Inferior parietal cortex (tissue), 1 donor: ENCODE data around the gene PRSS22.
A peak's percentile ranks its signal among the peaks of the same experiment; 100 is the strongest.

ENCODE experiments used
- DNase-seq: peaks from one replicate; pipeline ENCODE4 v3.0.0-alpha.2; 2016; ENCODE audit errors: extremely low spot score

Gene PRSS22

GRCh38 chr16:2852731-2853507 lies 5.1 kb downstream of the PRSS22 start:
- DNase-seq: no peak

DNA sequence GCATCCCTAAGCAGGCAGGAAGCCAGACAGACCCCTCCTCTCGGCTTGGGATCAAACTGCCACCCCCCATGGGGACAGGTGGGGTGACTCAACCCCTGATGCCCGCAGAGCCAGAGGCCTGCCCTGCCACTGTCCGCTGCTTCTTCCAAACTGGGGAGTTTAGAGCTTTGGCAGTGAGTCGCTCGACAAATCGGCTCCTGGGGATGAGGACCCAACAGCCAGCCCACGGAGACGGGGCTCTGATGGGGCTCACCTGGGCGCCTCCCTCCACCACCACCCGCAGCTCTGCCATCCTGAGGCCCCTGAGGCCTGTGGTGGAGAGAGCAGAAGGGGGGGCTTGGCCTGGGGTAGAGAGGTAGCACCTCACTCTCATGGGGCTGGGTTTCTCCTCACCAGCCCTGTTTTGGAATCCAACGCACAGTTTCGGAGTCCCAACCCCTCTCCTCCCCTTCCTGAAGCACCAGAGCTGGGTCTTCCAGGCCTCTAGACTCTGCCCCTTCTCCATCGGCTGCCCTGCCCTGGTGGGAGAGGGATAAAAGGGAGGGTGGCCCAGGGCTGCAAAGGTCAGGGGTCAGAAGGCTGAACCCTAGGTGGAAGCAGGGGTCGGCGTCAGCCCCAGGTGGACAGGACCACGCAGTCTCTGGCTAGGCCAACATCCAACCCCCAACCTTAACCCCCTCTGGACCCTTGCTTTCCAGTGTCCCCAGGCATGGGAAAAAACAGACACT lies 5.8 kb downstream of the PRSS22 start:
- no peak for DNase-seq

- no peak for DNase-seq
These were observed 8.8 kb downstream of the PRSS22 start for GRCh38 chr16:2848933-2849725.

DNA sequence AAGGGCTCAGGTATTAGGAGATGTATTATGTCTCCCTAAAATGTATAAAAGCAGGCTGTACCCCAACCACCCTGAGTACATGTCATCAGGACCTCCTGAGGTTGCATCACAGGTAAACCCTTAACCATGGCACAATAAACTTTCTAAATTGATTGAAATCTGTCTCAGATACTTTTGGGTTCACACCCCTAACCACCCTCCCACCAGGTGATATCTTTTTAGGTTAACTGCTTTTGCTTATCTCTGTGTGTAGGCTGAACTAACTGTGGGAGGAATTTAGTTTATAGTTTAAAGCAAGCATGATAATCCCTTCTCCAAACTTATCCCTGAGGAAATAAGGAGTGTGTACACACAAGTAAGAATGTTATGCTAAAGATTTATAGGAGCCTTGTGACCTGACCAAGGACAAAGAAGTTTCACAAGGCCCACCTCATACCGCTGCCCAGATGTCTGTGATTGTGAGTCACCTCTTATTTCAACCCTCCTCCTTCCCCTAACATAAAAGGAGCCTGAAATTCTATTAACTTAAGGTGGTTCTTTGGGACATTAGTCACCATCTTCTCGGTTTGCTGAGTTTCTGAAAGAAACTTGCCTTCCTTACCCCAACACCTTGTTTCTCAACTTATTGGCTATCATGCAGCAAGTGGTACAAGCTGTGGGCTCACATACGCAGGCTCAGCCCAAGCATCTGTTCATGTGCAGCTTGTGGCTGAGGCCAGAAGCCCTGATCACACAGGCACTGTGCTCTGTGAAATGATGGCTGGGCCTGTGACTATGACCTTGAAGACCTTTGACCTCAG lies 11.3 kb downstream of the PRSS22 start:
- no peak for DNase-seq

DNA sequence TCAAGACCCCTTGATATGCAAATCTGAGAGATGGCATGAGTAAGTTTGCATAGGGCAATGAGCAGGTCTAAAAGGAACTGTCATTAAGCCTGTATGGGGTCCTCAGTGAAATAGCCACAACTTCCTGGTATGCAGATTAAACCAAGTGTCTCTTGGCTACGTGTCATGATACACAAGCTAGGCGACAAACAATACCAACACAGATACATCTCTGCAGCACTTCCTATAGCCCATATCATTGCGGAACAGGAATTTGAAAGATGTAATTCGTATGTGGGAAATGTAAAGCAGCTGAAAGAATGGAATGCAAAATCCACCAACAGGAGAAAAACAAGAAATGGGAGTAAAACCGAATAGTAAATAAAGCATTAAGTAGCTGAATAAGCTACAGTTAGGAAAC lies 12.9 kb downstream of the PRSS22 start:
- no peak for DNase-seq

DNA sequence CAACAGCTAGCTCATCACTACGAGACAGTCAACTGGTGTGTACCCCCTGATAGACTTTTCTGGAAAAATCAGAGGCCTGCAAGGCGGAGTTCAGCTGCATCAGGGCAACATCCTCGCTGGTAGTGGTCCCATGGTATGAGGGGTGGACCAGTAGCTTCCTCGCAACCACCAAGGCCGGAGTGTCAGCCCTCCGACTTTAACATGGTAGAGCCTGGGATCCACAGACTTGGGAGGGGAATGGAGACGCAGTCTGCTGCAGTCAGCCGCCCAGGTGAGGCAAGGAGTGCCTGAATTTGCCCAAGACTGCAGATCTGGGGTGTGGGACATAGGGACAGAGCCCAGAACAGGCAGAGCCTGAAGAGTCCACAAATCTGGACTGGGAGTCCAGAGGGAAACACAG lies 14.4 kb downstream of the PRSS22 start:
- DNase-seq: no peak

- DNase-seq: peak; percentile 34
These were observed 15.5 kb downstream of the PRSS22 start for GRCh38 chr16:2842340-2843000.

DNA sequence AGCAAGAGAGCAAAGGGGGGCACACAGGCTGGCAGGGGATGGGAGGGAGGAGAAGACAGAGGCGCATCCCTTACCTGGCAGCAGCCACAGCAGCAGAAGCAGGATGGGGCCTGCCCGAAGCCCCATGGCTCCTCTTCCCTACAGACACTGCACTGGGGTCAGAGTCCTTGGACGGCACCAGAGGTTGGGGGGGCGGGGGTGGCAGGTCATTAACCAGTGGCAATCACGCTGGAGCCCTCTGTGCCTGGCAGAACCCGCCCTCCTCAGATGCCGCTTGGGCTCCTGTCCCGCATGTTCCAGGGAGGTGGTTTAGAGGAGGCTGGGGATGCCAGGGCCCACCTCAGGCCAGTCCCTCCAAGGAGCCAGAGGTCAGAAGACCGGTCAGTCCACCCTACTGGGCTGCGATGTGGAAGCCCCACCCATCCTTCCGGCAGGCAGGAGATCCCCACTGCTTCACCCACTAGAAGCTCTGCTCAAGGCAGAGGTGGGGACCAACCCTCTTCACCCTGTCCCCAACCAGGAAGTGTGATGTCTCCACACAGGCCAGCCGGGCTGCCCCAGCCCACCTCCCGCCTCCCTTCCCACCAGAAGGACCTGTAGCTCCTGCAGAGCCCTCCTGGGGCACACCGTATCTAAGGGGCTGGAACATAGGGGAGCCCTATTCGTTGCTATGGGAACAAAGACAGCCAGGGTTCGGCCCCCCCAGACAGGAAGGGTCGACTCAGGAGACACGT lies 16.2 kb downstream of the PRSS22 start:
- no peak for DNase-seq

- no peak for DNase-seq
These were observed 17.1 kb downstream of the PRSS22 start for GRCh38 chr16:2840914-2841313.

DNA sequence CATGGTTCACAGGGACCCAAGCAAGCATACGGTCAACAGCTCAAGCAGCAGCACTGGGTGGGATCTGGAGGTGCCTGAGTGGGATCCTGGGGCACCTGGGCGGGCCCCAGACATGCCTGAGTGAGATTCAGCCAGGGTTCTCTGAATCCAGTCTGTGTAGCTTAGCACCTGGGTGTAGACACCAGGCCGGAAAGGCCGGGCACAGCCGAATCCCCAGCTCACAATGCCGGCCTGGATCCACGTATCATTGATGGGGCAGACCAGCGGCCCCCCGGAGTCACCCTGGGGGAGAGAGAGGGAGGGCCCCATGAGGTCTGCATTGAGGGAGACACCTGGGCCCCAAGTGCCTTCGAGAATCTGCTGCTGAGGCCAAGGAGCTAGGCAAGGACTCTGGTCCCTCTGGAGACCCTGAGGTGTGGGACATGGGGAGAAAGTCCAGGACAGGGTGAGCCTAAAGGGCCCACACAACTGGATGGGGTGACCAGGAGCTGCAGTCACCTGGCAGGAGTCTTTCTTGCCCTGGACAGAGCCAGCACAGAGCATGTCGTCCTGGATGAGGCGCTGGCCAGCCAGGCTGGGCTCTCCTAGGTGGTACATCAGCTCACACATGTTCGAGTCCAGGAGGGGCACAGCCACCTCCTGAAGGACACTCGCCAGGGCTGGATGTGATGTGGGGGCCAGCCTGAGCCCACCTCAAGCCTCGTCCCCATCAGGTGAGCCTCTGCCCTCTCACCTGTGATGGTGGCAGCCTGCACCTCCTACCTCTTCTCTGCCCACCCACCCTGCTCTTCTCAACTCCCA lies 18.1 kb downstream of the PRSS22 start:
- no peak for DNase-seq

GRCh38 chr16:2838928-2839327 lies 19.0 kb downstream of the PRSS22 start:
- peak; percentile 56 for DNase-seq

- DNase-seq: no peak
These were observed 21.1 kb downstream of the PRSS22 start for GRCh38 chr16:2836646-2837508.

DNA sequence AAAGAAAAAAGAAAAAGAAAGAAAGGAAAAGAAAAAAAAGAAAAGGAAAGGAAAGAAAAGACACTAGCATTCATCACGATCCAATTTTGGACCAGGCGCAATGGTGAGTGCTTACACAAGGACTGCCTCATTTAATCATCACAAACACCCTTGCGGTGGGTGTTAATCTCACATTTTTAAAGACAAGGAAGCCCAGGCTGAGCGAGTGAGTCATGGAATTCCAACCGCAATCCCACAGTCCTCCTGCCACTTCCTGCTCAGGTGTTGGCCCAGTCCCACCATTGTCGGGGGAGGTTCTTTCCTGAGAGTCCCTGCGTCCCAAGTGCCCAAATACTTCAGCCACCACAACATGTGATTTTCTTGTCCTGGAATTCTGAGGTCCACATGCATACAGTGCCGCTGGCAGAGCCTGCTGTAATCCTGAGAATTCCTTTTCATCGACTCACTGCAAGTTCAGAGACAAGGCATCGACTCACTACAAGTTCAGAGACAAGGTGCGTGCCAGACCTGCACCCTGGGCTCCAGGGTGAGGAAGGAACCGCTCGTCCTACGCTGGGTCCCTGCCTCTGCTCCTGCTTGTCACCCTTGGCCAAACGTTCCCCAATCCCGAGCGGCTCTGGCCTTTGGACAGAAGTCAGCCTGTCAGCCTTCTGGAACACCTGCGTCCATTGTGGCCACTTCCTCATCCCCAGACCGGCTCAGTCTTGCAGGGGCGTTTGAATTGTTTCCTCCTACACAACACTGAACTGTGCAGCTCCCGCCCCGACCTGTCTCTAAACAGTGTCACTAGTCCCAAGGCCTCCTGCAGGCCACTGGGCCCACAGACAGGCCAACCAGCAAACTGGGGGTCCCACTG lies 22.1 kb downstream of the PRSS22 start:
- DNase-seq: peak; percentile 35

GRCh38 chr16:2834968-2835367 lies 23.0 kb downstream of the PRSS22 start:
- no peak for DNase-seq

DNA sequence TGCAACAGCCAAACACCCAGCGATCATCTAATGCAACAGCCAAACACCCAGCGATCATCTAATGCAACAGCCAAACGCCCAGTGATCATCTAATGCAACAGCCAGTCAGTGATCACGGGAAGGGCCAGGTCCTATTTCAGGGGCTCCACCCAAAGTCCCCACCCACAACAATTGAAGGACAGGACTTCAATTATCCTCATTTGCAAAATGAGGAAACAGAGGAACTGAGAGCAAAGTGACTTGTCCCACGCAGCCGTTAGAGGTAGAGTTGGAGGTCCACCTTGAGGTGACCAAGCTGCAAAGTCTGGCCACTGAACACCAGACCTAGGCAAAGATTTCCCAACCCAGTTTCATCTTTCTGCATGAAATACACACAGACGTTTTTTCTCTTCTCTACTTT lies 24.2 kb downstream of the PRSS22 start:
- no peak for DNase-seq

- no peak for DNase-seq
These were observed 26.8 kb downstream of the PRSS22 start for GRCh38 chr16:2831203-2831602.

GRCh38 chr16:2830355-2830695 lies 27.6 kb downstream of the PRSS22 start:
- no peak for DNase-seq
